ENCODE data around the gene SIGLEC8.

- TF ChIP-seq, protein P1, sequence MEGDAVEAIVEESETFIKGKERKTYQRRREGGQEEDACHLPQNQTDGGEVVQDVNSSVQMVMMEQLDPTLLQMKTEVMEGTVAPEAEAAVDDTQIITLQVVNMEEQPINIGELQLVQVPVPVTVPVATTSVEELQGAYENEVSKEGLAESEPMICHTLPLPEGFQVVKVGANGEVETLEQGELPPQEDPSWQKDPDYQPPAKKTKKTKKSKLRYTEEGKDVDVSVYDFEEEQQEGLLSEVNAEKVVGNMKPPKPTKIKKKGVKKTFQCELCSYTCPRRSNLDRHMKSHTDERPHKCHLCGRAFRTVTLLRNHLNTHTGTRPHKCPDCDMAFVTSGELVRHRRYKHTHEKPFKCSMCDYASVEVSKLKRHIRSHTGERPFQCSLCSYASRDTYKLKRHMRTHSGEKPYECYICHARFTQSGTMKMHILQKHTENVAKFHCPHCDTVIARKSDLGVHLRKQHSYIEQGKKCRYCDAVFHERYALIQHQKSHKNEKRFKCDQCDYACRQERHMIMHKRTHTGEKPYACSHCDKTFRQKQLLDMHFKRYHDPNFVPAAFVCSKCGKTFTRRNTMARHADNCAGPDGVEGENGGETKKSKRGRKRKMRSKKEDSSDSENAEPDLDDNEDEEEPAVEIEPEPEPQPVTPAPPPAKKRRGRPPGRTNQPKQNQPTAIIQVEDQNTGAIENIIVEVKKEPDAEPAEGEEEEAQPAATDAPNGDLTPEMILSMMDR (IDR thresholded peaks at IDR 0.05) = no peak
- TF ChIP-seq POLR2A (IDR thresholded peaks at IDR 0.05) = no peak
These were observed 772 bp downstream of the SIGLEC8 start for GRCh38 chr19:51457351-51458013.
